HL-60/S4 treated with phorbol 12-myristate 13-acetate at 8.2 ng/mL for 4 days and 3 days (cell line): ENCODE results near the gene CNTN2.

ENCODE experiments used
- in situ Hi-C: fragments of 300-500 bp; cut with MboI; formaldehyde crosslinking; loops from 2 replicates; pipeline ENCODE4 v1.15.0; 2022; ENCODE audit warnings: low sequenced_read_pairs

Gene CNTN2

DNA sequence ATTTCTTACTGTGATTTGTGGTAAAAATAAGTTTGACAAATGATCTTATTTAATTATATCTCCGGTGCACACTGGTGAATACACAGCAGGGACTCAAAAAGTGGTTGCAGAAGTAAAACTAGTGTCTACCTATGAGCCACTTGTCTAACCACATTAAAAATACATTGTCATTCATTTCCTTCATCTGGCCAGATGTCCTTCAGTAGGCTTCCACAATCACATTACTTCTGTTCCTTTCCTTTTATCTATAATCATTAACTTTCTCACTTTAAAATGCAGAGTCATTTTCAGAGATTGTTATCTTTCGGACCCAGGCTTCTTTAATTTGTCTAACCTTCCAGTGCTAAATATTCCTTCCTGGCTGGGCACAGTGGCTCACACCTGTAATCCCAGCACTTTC lies 75.7 kb downstream of the CNTN2 start:
- in situ Hi-C loops: no loop called here

- in situ Hi-C loops: no loop called here
Measured at GRCh38 chr1:205121660-205122488, 78.9 kb downstream of the CNTN2 start, which contains the start of gene RBBP5. TSS of gene RBBP5 (minus strand) at chr1:205121978. CDS start at chr1:205121873, 105 bp downstream.

GRCh38 chr1:205122489-205122882 lies 79.5 kb downstream of the CNTN2 start:
- in situ Hi-C loops: no loop called here

DNA sequence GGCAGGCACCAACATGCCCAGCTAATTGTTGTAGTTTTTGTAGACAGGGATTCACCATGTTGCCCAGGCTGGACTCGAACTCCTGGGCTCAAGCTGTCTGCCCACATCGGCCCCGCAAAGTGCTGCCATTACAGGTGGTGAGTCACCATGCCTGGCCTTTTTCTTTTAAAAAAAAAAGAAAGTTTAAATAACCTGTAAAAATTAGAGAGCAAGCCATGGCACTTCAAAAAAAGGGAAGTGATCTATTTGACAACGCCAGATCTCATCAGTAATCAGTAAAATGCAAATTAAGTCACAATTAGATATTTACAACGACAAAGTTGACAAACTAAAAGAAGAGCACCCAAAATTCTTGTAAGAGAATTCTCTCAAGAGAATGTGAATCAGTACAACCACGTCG lies 81.7 kb downstream of the CNTN2 start:
- in situ Hi-C loops: no loop called here

DNA sequence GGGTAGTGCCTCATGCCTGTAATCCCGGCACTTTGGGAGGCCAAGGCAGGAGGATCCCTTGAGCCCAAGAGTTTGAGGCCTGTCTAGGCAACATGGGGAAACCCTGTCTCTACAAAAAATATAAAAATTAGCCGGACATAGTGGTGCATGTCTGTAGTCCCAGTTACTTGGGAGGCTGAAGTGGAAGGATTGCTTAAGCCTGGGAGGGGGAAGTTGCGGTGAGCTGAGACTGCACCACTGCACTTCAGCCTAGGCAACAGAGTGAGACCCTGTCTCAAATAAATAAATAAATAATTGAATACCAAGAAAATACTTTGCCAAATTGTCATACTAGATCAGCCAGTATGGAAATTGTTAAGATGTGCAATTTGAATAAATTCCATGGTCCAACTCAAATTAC lies 84.6 kb downstream of the CNTN2 start:
- in situ Hi-C loops: no loop called here
